ENCODE data around the gene PARPBP. TPM values are rescaled to one million over a fixed set of nuclear protein-coding genes. Genes with fewer than 3 reads are reported as not detected.
A peak's percentile ranks its signal among the peaks of the same experiment; 100 is the strongest.

Gene PARPBP
- total RNA-seq, 6 experiments from 2014 or later = 8.6 to 13.6 (median 12.6) TPM

DNA sequence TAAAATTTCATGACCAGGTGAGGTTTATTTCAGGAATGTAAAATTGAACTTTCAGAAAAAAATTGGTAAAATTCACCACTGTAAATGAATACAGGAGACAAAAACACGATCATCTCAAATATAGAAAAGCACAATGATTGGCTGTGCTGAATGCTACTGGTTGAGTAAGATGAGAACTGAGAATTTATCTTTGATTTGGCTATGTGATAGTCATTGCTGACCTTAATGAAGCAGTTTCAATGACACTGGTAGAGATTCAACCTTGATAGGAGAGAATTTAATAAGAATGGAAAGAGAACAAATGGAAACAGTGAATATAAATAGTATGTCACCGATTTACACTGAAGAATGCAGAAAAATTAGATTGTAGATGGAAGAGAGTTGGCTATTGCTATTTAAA lies 84.0 kb downstream of the PARPBP start:
- no peaks in the 10 kb centered on the region for H3K9me3 Mint-ChIP-seq
- no peak overlapping the region for H3K4me3 Mint-ChIP-seq

DNA sequence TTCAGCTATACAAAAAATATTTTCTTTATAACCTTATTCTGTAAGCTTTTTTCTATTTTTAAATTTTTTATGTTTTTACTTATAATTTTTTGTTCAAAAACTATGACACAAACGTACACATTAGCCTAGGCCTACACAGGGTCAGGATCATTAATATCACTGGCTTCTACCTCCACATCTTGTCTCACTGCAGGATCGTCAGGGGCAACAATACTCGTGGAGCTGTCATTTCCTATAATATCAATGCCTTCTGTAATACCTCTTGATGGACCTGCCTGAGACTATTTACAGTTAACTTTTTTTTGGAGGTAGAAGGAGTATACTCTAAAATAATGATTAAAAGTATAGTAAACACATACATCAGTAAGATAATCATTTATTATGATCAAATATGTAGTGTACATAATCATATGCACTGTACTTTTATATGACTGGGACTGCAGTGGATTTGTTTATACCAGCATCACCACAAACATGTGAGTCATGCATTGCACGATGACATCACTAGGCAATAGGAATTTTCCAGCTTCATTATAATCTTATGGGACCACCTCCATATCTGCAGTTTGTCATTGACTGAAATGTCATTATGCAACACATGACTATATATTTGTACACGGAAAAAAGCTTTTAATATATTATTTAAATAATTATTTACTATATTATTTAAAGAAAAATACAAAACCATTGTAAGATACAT lies 96.2 kb downstream of the PARPBP start:
- no peak overlapping the region for H3K4me3 Mint-ChIP-seq
- H3K27me3 Mint-ChIP-seq (ENCODE audit: insufficient read depth) = no peaks in the 10 kb centered on the region
- no peaks in the 10 kb centered on the region for H3K4me1 Mint-ChIP-seq (ENCODE audit: low read depth)
- H3K9me3 Mint-ChIP-seq = no peaks in the 10 kb centered on the region
- TF ChIP-seq, protein P1, sequence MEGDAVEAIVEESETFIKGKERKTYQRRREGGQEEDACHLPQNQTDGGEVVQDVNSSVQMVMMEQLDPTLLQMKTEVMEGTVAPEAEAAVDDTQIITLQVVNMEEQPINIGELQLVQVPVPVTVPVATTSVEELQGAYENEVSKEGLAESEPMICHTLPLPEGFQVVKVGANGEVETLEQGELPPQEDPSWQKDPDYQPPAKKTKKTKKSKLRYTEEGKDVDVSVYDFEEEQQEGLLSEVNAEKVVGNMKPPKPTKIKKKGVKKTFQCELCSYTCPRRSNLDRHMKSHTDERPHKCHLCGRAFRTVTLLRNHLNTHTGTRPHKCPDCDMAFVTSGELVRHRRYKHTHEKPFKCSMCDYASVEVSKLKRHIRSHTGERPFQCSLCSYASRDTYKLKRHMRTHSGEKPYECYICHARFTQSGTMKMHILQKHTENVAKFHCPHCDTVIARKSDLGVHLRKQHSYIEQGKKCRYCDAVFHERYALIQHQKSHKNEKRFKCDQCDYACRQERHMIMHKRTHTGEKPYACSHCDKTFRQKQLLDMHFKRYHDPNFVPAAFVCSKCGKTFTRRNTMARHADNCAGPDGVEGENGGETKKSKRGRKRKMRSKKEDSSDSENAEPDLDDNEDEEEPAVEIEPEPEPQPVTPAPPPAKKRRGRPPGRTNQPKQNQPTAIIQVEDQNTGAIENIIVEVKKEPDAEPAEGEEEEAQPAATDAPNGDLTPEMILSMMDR (IDR thresholded peaks at IDR 0.05) = no peak
- no peaks in the 10 kb centered on the region for H3K36me3 Mint-ChIP-seq (ENCODE audit: low read depth)
- no peak overlapping the region for H3K27ac Mint-ChIP-seq
- peak; percentile 55 for DNase-seq

More for the DNA sequence above, 84.0 kb downstream of the PARPBP start:
- no peak for DNase-seq
- TF ChIP-seq, protein P1 (IDR thresholded peaks at IDR 0.05) = no peak
- Mint-ChIP-seq H3K27me3 (ENCODE audit: insufficient read depth) (no peaks in the 10 kb centered on the region), H3K4me1 (ENCODE audit: low read depth) (no peaks in the 10 kb centered on the region), H3K36me3 (ENCODE audit: low read depth) (peaks cover 31% of the 10 kb centered on the region), H3K27ac (no peak overlapping the region)

DNA sequence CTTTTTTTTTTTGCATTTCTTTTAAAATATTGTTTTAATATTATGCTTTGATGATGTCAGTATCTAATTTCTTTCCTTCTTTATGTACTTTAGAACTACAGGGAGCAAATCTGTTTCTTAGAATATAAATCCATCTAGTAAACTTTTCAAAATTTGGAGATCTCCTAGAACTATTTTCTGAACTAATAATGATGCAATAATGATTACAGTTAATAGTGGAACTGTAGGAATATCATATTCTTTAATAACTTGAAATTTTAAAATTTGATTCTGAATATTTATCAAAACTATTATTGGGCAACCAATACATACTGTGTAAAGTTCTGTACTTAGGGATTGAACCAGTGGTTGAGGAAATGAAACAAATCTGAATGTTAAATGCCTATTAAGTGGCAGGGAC lies 100.8 kb downstream of the PARPBP start:
- no peaks in the 10 kb centered on the region for H3K27me3 Mint-ChIP-seq (ENCODE audit: insufficient read depth)
- DNase-seq = no peak
- H3K36me3 Mint-ChIP-seq (ENCODE audit: low read depth) = no peaks in the 10 kb centered on the region
- H3K4me3 Mint-ChIP-seq = no peak overlapping the region
- TF ChIP-seq, protein P1 (IDR thresholded peaks at IDR 0.05) = no peak
- no peaks in the 10 kb centered on the region for H3K9me3 Mint-ChIP-seq
- no peak overlapping the region for H3K27ac Mint-ChIP-seq
- H3K4me1 Mint-ChIP-seq (ENCODE audit: low read depth) = no peaks in the 10 kb centered on the region

DNA sequence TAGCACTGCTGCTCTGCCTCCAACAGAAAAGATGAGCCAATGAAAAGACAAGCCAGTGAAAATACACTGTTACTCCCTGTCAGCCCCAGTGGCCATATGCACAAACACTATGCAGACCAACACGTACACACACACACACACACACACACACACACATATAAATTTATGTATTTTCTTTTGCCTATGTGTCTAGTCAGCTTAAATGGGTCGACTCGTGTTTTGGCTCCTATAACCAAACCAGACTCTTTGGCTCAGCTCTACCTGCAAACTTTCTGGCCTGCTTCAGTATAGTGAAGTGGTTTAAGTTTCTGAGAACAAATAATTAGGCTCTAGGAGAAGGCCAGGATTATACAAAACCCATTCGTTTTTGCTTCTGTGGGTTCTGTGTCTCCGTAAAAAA lies 108.0 kb downstream of the PARPBP start:
- Mint-ChIP-seq H3K27ac (no peak overlapping the region), H3K9me3 (no peaks in the 10 kb centered on the region), H3K4me3 (no peak overlapping the region), H3K36me3 (ENCODE audit: low read depth) (no peaks in the 10 kb centered on the region), H3K27me3 (ENCODE audit: insufficient read depth) (no peaks in the 10 kb centered on the region; the same call in 1 of the 2 replicates), H3K4me1 (ENCODE audit: low read depth) (no peaks in the 10 kb centered on the region)
- TF ChIP-seq, protein P1 (IDR thresholded peaks at IDR 0.05) = no peak
- no peak for DNase-seq

DNA sequence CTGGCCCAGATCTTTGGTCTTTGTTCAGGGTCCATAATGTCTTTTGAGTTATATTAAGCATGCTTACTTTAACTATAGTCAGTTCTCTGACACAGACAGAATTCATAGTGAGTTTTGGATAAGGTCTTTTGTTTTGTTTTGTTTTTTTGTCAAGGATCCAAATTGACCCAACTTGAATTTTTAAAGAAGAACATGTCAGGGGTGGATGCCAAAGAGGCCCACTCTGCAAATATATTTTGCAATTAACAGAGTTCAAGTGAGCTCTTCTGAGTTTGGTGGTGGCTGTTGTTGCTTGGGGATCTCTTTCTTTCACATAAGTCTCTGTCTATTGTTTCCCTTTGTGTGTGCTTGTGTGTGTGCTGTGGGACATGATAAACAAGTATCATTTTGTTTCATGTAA lies 112.1 kb downstream of the PARPBP start:
- Mint-ChIP-seq H3K27me3 (ENCODE audit: insufficient read depth) (no peaks in the 10 kb centered on the region; the same call in 1 of the 2 replicates), H3K36me3 (ENCODE audit: low read depth) (no peaks in the 10 kb centered on the region), H3K27ac (no peak overlapping the region), H3K9me3 (no peaks in the 10 kb centered on the region), H3K4me3 (no peak overlapping the region), H3K4me1 (ENCODE audit: low read depth) (no peaks in the 10 kb centered on the region)
- DNase-seq = no peak
- TF ChIP-seq, protein P1 (IDR thresholded peaks at IDR 0.05) = no peak
